IMR-90 (cell line): ENCODE measurements around the gene PRKRIP1. TPM values are rescaled to one million over a fixed set of nuclear protein-coding genes. Genes with fewer than 3 reads are reported as not detected.

Experiments
- ATAC-seq: fragments of 200-7000 bp; cut with Tn5 transposase; 2 replicates; pipeline ENCODE4 v1.9.1; 2020; ENCODE audit warnings: low read depth, mild to moderate bottlenecking, moderate library complexity
- BruUV-seq: library from RNA; stranded (reverse); fragments of 400-500 nt; replicated peaks from 2 replicates; lab custom pipeline; 2021; lab: Mats Ljungman, UMichigan
- CTCF ChIA-PET: fragments of 300-600 bp; formaldehyde crosslinking; extraction: SDS; loops from one replicate; lab custom pipeline; 2021; ENCODE audit warnings: antibody characterized with exemption; lab: Yijun Ruan, JAX
- POLR2A ChIA-PET: fragments of 300-600 bp; sonication (Branson Sonifier 250); formaldehyde crosslinking; loops from one replicate; lab custom pipeline; 2022; ENCODE audit warnings: antibody characterized with exemption; ENCODE audit not compliant: unreplicated experiment; lab: Charles Lee
- DNase-seq: peaks from one replicate; pipeline ENCODE4 v3.0.0; 2013
- H2AFZ ChIP-seq: replicated peaks from 2 replicates; pipeline ENCODE3; 2013; ENCODE audit warnings: low read length, mild to moderate bottlenecking; ENCODE audit not compliant: poor library complexity
- H2AK5ac ChIP-seq: 2 replicates; pipeline ENCODE4 v1.6.1; 2013; ENCODE audit warnings: low read depth, low read length, inconsistent platforms
- H2AK9ac ChIP-seq: replicated peaks from 2 replicates; pipeline ENCODE3; 2013; ENCODE audit warnings: mild to moderate bottlenecking, low read depth, low read length, moderate library complexity; ENCODE audit not compliant: poor library complexity
- H2BK120ac ChIP-seq: 2 replicates; pipeline ENCODE4 v1.6.1; 2013; ENCODE audit warnings: low read depth, low read length, inconsistent platforms
- H2BK15ac ChIP-seq: 3 replicates; pipeline ENCODE4 v1.6.1; 2013; ENCODE audit warnings: low read depth, low read length, inconsistent platforms
- H2BK20ac ChIP-seq: 2 replicates; pipeline ENCODE4 v1.6.1; 2013; ENCODE audit warnings: low read depth, mild to moderate bottlenecking, inconsistent platforms, low read length, moderate library complexity
- H2BK5ac ChIP-seq: 2 replicates; pipeline ENCODE4 v1.6.1; 2013; ENCODE audit warnings: mild to moderate bottlenecking, low read depth, low read length, inconsistent platforms; ENCODE audit not compliant: poor library complexity, severe bottlenecking
- H3K14ac ChIP-seq: replicated peaks from 2 replicates; pipeline ENCODE4 v1.6.1; 2013; ENCODE audit warnings: low read depth, low read length, inconsistent platforms
- H3K18ac ChIP-seq: 2 replicates; pipeline ENCODE4 v1.6.1; 2013; ENCODE audit warnings: low read depth, low read length, control low read depth
- H3K23ac ChIP-seq: 2 replicates; pipeline ENCODE4 v1.6.1; 2013; ENCODE audit warnings: low read depth, low read length, inconsistent platforms
- H3K27ac ChIP-seq: 2 replicates; pipeline ENCODE4 v1.5.1; 2013; ENCODE audit warnings: mild to moderate bottlenecking, control low read depth, low read length; ENCODE audit not compliant: insufficient read depth
- H3K27me3 ChIP-seq: 2 replicates; pipeline ENCODE4 v1.6.1; 2013; ENCODE audit warnings: low read length; ENCODE audit not compliant: control insufficient read depth, insufficient read depth
- H3K36me3 ChIP-seq: 2 replicates; pipeline ENCODE4 v1.6.1; 2013; ENCODE audit warnings: low read length, mixed read lengths; ENCODE audit not compliant: control insufficient read depth, insufficient read depth
- H3K4ac ChIP-seq: 2 replicates; pipeline ENCODE4 v1.6.1; 2013; ENCODE audit warnings: low read depth, low read length, inconsistent platforms
- H3K4me1 ChIP-seq: 2 replicates; pipeline ENCODE4 v1.6.1; 2013; ENCODE audit warnings: low read length, mixed read lengths; ENCODE audit not compliant: control insufficient read depth, insufficient read depth
- H3K4me2 ChIP-seq: 2 replicates; pipeline ENCODE4 v1.6.1; 2013; ENCODE audit warnings: low read depth, mild to moderate bottlenecking, control low read depth, low read length, moderate library complexity
- H3K4me3 ChIP-seq: 2 replicates; pipeline ENCODE4 v1.5.1; 2013; ENCODE audit warnings: low read depth, mild to moderate bottlenecking, control low read depth, low read length, moderate library complexity; ENCODE audit not compliant: insufficient read depth
- H3K56ac ChIP-seq: 2 replicates; pipeline ENCODE4 v1.6.1; 2013; ENCODE audit warnings: low read length, inconsistent platforms; ENCODE audit not compliant: insufficient read depth; ENCODE audit errors: extremely low read depth
- H3K79me1 ChIP-seq, 2 experiments: 2 replicates each; pipeline ENCODE4 v1.6.1; 2013; ENCODE audit warnings: low read length in 2 of 2, inconsistent platforms in 1 of 2, low read depth in 1 of 2
- H3K9ac ChIP-seq: 2 replicates; pipeline ENCODE4 v1.6.1; 2013; ENCODE audit warnings: low read depth, low read length, control low read depth
- H3K9me1 ChIP-seq: 2 replicates; pipeline ENCODE4 v1.6.1; 2013; ENCODE audit warnings: low read length, inconsistent platforms; ENCODE audit not compliant: insufficient read depth
- H3K9me3 ChIP-seq: 2 replicates; pipeline ENCODE4 v1.6.1; 2013; ENCODE audit warnings: low read length; ENCODE audit not compliant: control insufficient read depth, insufficient read depth
- H4K20me1 ChIP-seq: 2 replicates; pipeline ENCODE4 v1.6.1; 2013; ENCODE audit warnings: low read length, inconsistent platforms; ENCODE audit not compliant: insufficient read depth
- H4K5ac ChIP-seq: 2 replicates; pipeline ENCODE4 v1.6.1; 2013; ENCODE audit warnings: mild to moderate bottlenecking, low read depth, low read length, control low read depth
- H4K8ac ChIP-seq, 2 experiments: 2 replicates each; pipeline ENCODE4 v1.6.1; 2013; ENCODE audit warnings: low read depth in 2 of 2, low read length in 2 of 2, control low read depth in 1 of 2, inconsistent platforms in 1 of 2
- H4K91ac ChIP-seq: 2 replicates; pipeline ENCODE4 v1.6.1; 2013; ENCODE audit warnings: low read depth, low read length, inconsistent platforms; ENCODE audit not compliant: insufficient read depth
- BHLHE40 ChIP-seq: fragments of 150-350 bp; IDR thresholded peaks from 2 replicates; pipeline ENCODE4 v1.6.1; 2016; ENCODE audit warnings: mild to moderate bottlenecking, low read depth, low read length
- CEBPB ChIP-seq: IDR thresholded peaks from 2 replicates; pipeline ENCODE4 v1.6.1; 2012; ENCODE audit warnings: low read depth, low read length, improper control_type of control experiment
- CHD1 ChIP-seq: IDR thresholded peaks from 2 replicates; pipeline ENCODE4 v1.6.1; 2012; ENCODE audit warnings: low read depth, low read length, improper control_type of control experiment
- FOS ChIP-seq: fragments of 150-350 bp; IDR thresholded peaks from 2 replicates; pipeline ENCODE4 v1.6.1; 2016; ENCODE audit warnings: low read depth, low read length
- MAZ ChIP-seq: IDR thresholded peaks from 2 replicates; pipeline ENCODE4 v1.6.1; 2012; ENCODE audit warnings: low read depth, mild to moderate bottlenecking, low read length, improper control_type of control experiment, moderate library complexity, borderline replicate concordance
- MXI1 ChIP-seq: IDR thresholded peaks from 2 replicates; pipeline ENCODE4 v1.6.1; 2012; ENCODE audit warnings: low read depth, mild to moderate bottlenecking, low read length, moderate library complexity, borderline replicate concordance
- POLR2A ChIP-seq: IDR thresholded peaks from 2 replicates; pipeline ENCODE4 v1.6.1; 2012; ENCODE audit warnings: mild to moderate bottlenecking, low read depth, low read length
- RCOR1 ChIP-seq: IDR thresholded peaks from 2 replicates; pipeline ENCODE4 v1.6.1; 2012; ENCODE audit warnings: mild to moderate bottlenecking, low read length, improper control_type of control experiment; ENCODE audit not compliant: insufficient replicate concordance
- RFX5 ChIP-seq: IDR thresholded peaks from 2 replicates; pipeline ENCODE4 v1.8.0; 2012; ENCODE audit warnings: low read depth, mild to moderate bottlenecking, low read length, moderate library complexity
- SMC3 ChIP-seq: fragments of 150-350 bp; IDR thresholded peaks from 2 replicates; pipeline ENCODE4 v1.6.1; 2016; ENCODE audit warnings: low read depth, mild to moderate bottlenecking, antibody characterized with exemption, low read length, moderate library complexity
- WGBS, 2 experiments: methylation state at CpG; one replicate each; pipeline versions ENCODE4 v1.1.5 to v1.1.7; 2013; ENCODE audit warnings: missing lambda C conversion rate in 2 of 2; ENCODE audit not compliant: insufficient read length in 1 of 2; ENCODE audit errors: extremely low coverage in 2 of 2; 5-methylcytosine and 5-hydroxymethylcytosine counted together
- dilution Hi-C: fragments of 300-500 bp; cut with HindIII; formaldehyde crosslinking; loops from one replicate; pipeline ENCODE4 v1.14.3; 2018; ENCODE audit warnings: low sequenced_read_pairs; ENCODE audit not compliant: unreplicated experiment
- in situ Hi-C: fragments of 300-500 bp; cut with MboI; formaldehyde crosslinking; loops from 3 replicates; pipeline ENCODE4 v1.14.3; 2019; ENCODE audit warnings: low sequenced_read_pairs, inconsistent platforms, mixed read lengths
- intact Hi-C: fragments of 100-400 bp; cut with micrococcal nuclease; formaldehyde crosslinking; loops from 2 replicates; pipeline ENCODE4 v1.10.0; 2022
- polyA plus RNA-seq, 3 experiments: library from polyadenylated mRNA; depleted of rRNA; stranded (reverse); fragments of >200 nt; gene quantifications; 2 replicates each; pipeline ENCODE4 v1.2.3, GENCODE V29; 2012; ENCODE audit warnings: low replicate concordance in 1 of 3
- total RNA-seq: library from RNA; depleted of rRNA; stranded (reverse); fragments of >200 nt; gene quantifications from 2 replicates; pipeline ENCODE4 v1.2.3, GENCODE V29; 2012
- TF ChIP-seq, protein P1 (sequence below): fragments of 150-350 bp; IDR thresholded peaks from 2 replicates; pipeline ENCODE4 v1.6.1; 2016; ENCODE audit warnings: low read depth, mild to moderate bottlenecking, low read length, moderate library complexity, borderline replicate concordance
- TF ChIP-seq, protein P2 (sequence below): fragments of 150-350 bp; IDR thresholded peaks from 2 replicates; pipeline ENCODE4 v1.6.1; 2017; ENCODE audit warnings: mild to moderate bottlenecking, antibody characterized with exemption, low read length, low read depth
- TF ChIP-seq, protein P3 (sequence below): conservative IDR thresholded peaks from 2 replicates; pipeline ENCODE4 v1.5.1; 2012; ENCODE audit warnings: mild to moderate bottlenecking, low read depth, low read length, improper control_type of control experiment

The PRKRIP1 gene
- total and polyA plus RNA-seq, 2 of the 4 experiments (the other 2 are of a cell fraction): 6.5 to 21.6 TPM

DNA sequence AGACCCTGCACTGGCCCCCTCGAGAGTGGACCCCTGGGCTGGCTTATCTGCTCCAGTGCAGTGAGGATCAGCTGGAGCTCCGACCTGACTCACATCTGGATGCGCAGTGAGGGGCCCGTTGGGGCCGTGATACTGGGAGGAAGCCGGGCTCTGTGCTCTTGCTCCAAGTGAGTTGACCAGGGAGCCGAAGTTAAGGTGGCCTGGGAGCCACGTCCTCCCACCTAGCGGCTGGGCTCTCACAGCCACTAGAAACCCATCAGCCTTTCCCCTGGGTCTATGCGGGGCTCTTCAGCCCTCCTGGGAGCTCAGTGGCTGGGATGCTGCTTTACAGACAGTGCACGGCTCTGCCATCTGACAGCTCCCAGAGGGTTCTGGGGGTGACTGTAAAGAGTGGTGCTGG is 59.4 kb downstream of the PRKRIP1 start:
- TF ChIP-seq, protein P1, sequence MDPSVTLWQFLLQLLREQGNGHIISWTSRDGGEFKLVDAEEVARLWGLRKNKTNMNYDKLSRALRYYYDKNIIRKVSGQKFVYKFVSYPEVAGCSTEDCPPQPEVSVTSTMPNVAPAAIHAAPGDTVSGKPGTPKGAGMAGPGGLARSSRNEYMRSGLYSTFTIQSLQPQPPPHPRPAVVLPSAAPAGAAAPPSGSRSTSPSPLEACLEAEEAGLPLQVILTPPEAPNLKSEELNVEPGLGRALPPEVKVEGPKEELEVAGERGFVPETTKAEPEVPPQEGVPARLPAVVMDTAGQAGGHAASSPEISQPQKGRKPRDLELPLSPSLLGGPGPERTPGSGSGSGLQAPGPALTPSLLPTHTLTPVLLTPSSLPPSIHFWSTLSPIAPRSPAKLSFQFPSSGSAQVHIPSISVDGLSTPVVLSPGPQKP: no peak
- no peak for TF ChIP-seq BHLHE40
- TF ChIP-seq RFX5: no peak
- TF ChIP-seq RCOR1: no peak
- TF ChIP-seq, protein P2, sequence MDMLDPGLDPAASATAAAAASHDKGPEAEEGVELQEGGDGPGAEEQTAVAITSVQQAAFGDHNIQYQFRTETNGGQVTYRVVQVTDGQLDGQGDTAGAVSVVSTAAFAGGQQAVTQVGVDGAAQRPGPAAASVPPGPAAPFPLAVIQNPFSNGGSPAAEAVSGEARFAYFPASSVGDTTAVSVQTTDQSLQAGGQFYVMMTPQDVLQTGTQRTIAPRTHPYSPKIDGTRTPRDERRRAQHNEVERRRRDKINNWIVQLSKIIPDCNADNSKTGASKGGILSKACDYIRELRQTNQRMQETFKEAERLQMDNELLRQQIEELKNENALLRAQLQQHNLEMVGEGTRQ: no peak
- TF ChIP-seq, protein P3, sequence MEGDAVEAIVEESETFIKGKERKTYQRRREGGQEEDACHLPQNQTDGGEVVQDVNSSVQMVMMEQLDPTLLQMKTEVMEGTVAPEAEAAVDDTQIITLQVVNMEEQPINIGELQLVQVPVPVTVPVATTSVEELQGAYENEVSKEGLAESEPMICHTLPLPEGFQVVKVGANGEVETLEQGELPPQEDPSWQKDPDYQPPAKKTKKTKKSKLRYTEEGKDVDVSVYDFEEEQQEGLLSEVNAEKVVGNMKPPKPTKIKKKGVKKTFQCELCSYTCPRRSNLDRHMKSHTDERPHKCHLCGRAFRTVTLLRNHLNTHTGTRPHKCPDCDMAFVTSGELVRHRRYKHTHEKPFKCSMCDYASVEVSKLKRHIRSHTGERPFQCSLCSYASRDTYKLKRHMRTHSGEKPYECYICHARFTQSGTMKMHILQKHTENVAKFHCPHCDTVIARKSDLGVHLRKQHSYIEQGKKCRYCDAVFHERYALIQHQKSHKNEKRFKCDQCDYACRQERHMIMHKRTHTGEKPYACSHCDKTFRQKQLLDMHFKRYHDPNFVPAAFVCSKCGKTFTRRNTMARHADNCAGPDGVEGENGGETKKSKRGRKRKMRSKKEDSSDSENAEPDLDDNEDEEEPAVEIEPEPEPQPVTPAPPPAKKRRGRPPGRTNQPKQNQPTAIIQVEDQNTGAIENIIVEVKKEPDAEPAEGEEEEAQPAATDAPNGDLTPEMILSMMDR: no peak
- no peak for TF ChIP-seq CEBPB
- TF ChIP-seq MAZ: no peak
- TF ChIP-seq FOS: no peak
- TF ChIP-seq MXI1: no peak
- no peak for TF ChIP-seq CHD1
- no peak for TF ChIP-seq SMC3
- no peak for TF ChIP-seq POLR2A
- CTCF ChIA-PET: no interaction called here

More for the DNA sequence above, 59.4 kb downstream of the PRKRIP1 start:
- no peak for DNase-seq
- dilution Hi-C loops: no loop called here
- H3K4me3 ChIP-seq: no peak overlapping the region
- H3K27me3 ChIP-seq: no peaks in the 10 kb centered on the region
- WGBS, 2 experiments: 93% methylated on average over 4 of the region's 11 CpGs; no CpG with 5 or more reads in 1 of the 2 experiments
- no peak overlapping the region for H3K18ac ChIP-seq
- peaks cover 8% of the 10 kb centered on the region for H3K4me1 ChIP-seq
- no peak for ATAC-seq
- no peak overlapping the region for H4K5ac ChIP-seq
- POLR2A ChIA-PET: no interaction called here
- in situ Hi-C loops: no loop called here
- H3K23ac ChIP-seq: no peak overlapping the region
- H3K14ac ChIP-seq: no peak overlapping the region
- intact Hi-C loops: no loop called here
- no peak overlapping the region for H4K91ac ChIP-seq
- H2AFZ ChIP-seq: no peak overlapping the region
- H3K9me1 ChIP-seq: no peaks in the 10 kb centered on the region; the same call in 1 of the 2 replicates
- no peak overlapping the region for H4K8ac ChIP-seq
- no peak overlapping the region for H2BK15ac ChIP-seq
- H2AK9ac ChIP-seq: no peak overlapping the region
- no peak overlapping the region for H3K27ac ChIP-seq
- H3K4ac ChIP-seq: no peak overlapping the region
- H2BK5ac ChIP-seq: no peak overlapping the region
- no peak overlapping the region for H3K56ac ChIP-seq
- no peak overlapping the region for H2AK5ac ChIP-seq
- H3K79me1 ChIP-seq: peaks cover 0 to 17% of the 10 kb centered on the region in 2 experiments; a peak in 3 of 4 replicates
- peaks cover 12% of the 10 kb centered on the region for H4K20me1 ChIP-seq
- no peak overlapping the region for H2BK120ac ChIP-seq
- H3K36me3 ChIP-seq: peaks cover 27% of the 10 kb centered on the region
- H2BK20ac ChIP-seq: no peak overlapping the region
- no peaks in the 10 kb centered on the region for H3K9me3 ChIP-seq
- no TSS peak for BruUV-seq
- H3K9ac ChIP-seq: no peak overlapping the region
- no peak overlapping the region for H3K4me2 ChIP-seq
